GM12878 (cell line): ENCODE measurements around the gene MORC1. TPM values are rescaled to one million over a fixed set of nuclear protein-coding genes. Genes with fewer than 3 reads are reported as not detected.

Experiments used
- ASH2L ChIP-seq: fragments of 300-600, 200-600 bp; sonication (generic); IDR thresholded peaks from 2 replicates; pipeline ENCODE4 v1.6.1; 2017; ENCODE audit warnings: low read depth, mild to moderate bottlenecking, borderline replicate concordance
- ATF7 ChIP-seq: fragments of 450-650 bp; IDR thresholded peaks from 2 replicates; pipeline ENCODE4 v1.6.1; 2016; ENCODE audit warnings: low read depth, mild to moderate bottlenecking
- CHD2 ChIP-seq: IDR thresholded peaks from 2 replicates; pipeline ENCODE4 v1.6.1; 2011; ENCODE audit warnings: low read depth, low read length, improper control_type of control experiment, borderline replicate concordance
- DPF2 ChIP-seq: fragments of 450-650 bp; IDR thresholded peaks from 2 replicates; pipeline ENCODE4 v1.6.1; 2017; ENCODE audit warnings: mild to moderate bottlenecking
- GATAD2B ChIP-seq: fragments of 450-650 bp; conservative IDR thresholded peaks from 2 replicates; pipeline ENCODE4 v1.6.1; 2017; ENCODE audit warnings: low read depth, mild to moderate bottlenecking, moderate library complexity
- HDAC6 ChIP-seq: fragments of 200-600 bp; sonication (generic); IDR thresholded peaks from one replicate; pipeline ENCODE4 v1.8.0; 2017; ENCODE audit warnings: antibody characterized with exemption; ENCODE audit not compliant: unreplicated experiment
- IKZF1 ChIP-seq: fragments of 450-650 bp; conservative IDR thresholded peaks from 2 replicates; pipeline ENCODE4 v1.6.1; 2017; ENCODE audit warnings: antibody characterized with exemption, mild to moderate bottlenecking
- KDM1A ChIP-seq: fragments of 200-600 bp; sonication (generic); IDR thresholded peaks from 2 replicates; pipeline ENCODE4 v1.6.1; 2016; ENCODE audit warnings: borderline replicate concordance
- MTA2 ChIP-seq: fragments of 450-650 bp; IDR thresholded peaks from 2 replicates; pipeline ENCODE4 v1.6.1; 2016; ENCODE audit warnings: low read depth, mild to moderate bottlenecking, moderate library complexity
- NFXL1 ChIP-seq: fragments of 450-650 bp; IDR thresholded peaks from 2 replicates; pipeline ENCODE4 v1.6.1; 2017; ENCODE audit warnings: antibody characterized with exemption, mild to moderate bottlenecking, borderline replicate concordance
- NR2F1 ChIP-seq: fragments of 450-650 bp; conservative IDR thresholded peaks from 2 replicates; pipeline ENCODE4 v1.6.1; 2017; ENCODE audit warnings: mild to moderate bottlenecking
- PAX8 ChIP-seq: fragments of 450-650 bp; IDR thresholded peaks from 2 replicates; pipeline ENCODE4 v1.6.1; 2017; ENCODE audit warnings: mild to moderate bottlenecking, moderate library complexity
- RELB ChIP-seq: fragments of 450-650 bp; IDR thresholded peaks from 2 replicates; pipeline ENCODE4 v1.6.1; 2017; ENCODE audit warnings: low read depth, mild to moderate bottlenecking, moderate library complexity
- RUNX3 ChIP-seq: IDR thresholded peaks from 2 replicates; pipeline ENCODE4 v1.6.1; 2012; ENCODE audit warnings: low read length, inconsistent platforms
- SMC3 ChIP-seq: IDR thresholded peaks from 2 replicates; pipeline ENCODE4 v1.6.1; 2011; ENCODE audit warnings: low read length, improper control_type of control experiment, borderline replicate concordance
- SUPT20H ChIP-seq: IDR thresholded peaks from 2 replicates; pipeline ENCODE4 v1.6.1; 2011; ENCODE audit warnings: low read depth, mild to moderate bottlenecking, low read length, moderate library complexity, borderline replicate concordance; ENCODE audit not compliant: control insufficient read depth
- ZBTB11 ChIP-seq: fragments of 450-650 bp; formaldehyde crosslinking; IDR thresholded peaks from 2 replicates; pipeline ENCODE4 v1.5.0; 2022; ENCODE audit warnings: mild to moderate bottlenecking, missing genetic modification characterization
- polyA plus RNA-seq, 11 experiments: library from polyadenylated mRNA; depleted of rRNA in 4 of 11; unstranded in 6 of 11; stranded (reverse) in 5 of 11; fragments of >200 nt; fragmentation: Nextera tagmentation in 4 of 11; fragmentation: Illumina TruSeq in 1 of 11; extraction: Ambion mirVana in 4 of 11; extraction: Trizol in 1 of 11; gene quantifications; 1 replicate in 1 of 11; 2 replicates in 10 of 11; pipeline versions ENCODE4 v1.2.1 to v1.2.3, GENCODE V29; 2011 to 2016; ENCODE audit warnings: inconsistent platforms in 2 of 11, missing spikeins in 2 of 11, low read depth in 1 of 11
- total RNA-seq, 4 experiments: library from RNA; depleted of rRNA in 3 of 4; stranded (reverse); fragments of >200 nt in 3 of 4; fragmentation: Illumina TruSeq in 1 of 4; extraction: Trizol in 1 of 4; gene quantifications; 2 replicates each; pipeline versions ENCODE4 v1.2.1 to v1.2.3, GENCODE V29; 2013 to 2021
- TF ChIP-seq, protein P1 (sequence below): IDR thresholded peaks from 2 replicates; pipeline ENCODE4 v1.6.1; 2012; ENCODE audit warnings: improper control_type of control experiment, low read depth, low read length; ENCODE audit not compliant: insufficient replicate concordance
- TF ChIP-seq, protein P2 (sequence below): fragments of 450-650 bp; IDR thresholded peaks from 2 replicates; pipeline ENCODE4 v1.6.1; 2017; ENCODE audit warnings: borderline replicate concordance

Gene MORC1
- total and polyA plus RNA-seq, 10 of the 15 experiments (the other 5 are each of a cell fraction or from before 2014, with no cell fraction given): 0.18 TPM; not detected in 9

DNA sequence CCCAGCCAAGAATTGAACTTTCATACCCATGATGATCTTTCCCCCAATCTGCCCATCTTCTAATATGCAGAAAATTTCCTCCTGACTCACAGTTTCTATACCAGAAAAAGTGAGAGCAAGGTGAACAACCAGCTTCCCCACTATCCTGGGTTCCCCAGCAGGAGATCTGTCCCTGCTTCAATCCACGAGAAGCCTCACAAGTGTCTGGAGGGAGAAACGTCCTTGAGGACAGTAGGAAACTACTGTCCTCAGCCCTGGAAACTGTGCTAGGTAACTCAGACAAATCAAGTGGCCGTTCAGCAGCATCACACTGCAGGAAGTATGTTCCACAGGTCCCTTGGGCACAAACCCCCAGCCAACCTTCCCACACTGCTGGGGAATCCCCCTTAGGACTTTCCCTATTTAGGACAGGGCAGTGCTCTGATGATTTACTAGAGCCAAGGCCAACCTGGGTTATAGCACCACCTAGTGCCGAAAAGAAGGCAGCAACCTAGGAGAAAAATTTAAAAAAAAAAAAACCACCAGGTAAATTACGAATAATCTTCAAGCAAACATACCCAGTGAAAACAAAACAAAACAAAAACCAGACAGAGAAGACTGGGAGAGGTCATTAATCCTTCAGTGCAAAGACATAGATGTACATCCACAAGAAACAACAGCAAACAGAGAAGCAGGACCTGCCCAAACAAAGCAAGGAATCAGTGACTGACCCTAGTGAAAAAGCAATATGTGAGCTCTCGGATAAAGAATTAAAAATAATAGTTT, 36.0 kb downstream of the MORC1 start (continued):
- TF ChIP-seq, protein P1, sequence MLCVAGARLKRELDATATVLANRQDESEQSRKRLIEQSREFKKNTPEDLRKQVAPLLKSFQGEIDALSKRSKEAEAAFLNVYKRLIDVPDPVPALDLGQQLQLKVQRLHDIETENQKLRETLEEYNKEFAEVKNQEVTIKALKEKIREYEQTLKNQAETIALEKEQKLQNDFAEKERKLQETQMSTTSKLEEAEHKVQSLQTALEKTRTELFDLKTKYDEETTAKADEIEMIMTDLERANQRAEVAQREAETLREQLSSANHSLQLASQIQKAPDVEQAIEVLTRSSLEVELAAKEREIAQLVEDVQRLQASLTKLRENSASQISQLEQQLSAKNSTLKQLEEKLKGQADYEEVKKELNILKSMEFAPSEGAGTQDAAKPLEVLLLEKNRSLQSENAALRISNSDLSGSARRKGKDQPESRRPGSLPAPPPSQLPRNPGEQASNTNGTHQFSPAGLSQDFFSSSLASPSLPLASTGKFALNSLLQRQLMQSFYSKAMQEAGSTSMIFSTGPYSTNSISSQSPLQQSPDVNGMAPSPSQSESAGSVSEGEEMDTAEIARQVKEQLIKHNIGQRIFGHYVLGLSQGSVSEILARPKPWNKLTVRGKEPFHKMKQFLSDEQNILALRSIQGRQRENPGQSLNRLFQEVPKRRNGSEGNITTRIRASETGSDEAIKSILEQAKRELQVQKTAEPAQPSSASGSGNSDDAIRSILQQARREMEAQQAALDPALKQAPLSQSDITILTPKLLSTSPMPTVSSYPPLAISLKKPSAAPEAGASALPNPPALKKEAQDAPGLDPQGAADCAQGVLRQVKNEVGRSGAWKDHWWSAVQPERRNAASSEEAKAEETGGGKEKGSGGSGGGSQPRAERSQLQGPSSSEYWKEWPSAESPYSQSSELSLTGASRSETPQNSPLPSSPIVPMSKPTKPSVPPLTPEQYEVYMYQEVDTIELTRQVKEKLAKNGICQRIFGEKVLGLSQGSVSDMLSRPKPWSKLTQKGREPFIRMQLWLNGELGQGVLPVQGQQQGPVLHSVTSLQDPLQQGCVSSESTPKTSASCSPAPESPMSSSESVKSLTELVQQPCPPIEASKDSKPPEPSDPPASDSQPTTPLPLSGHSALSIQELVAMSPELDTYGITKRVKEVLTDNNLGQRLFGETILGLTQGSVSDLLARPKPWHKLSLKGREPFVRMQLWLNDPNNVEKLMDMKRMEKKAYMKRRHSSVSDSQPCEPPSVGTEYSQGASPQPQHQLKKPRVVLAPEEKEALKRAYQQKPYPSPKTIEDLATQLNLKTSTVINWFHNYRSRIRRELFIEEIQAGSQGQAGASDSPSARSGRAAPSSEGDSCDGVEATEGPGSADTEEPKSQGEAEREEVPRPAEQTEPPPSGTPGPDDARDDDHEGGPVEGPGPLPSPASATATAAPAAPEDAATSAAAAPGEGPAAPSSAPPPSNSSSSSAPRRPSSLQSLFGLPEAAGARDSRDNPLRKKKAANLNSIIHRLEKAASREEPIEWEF: peak; percentile 82
- TF ChIP-seq ZBTB11: no peak
- TF ChIP-seq KDM1A: no peak
- TF ChIP-seq RELB: peak; percentile 94
- TF ChIP-seq SUPT20H: no peak
- TF ChIP-seq MTA2: peak; percentile 65
- TF ChIP-seq, protein P2, sequence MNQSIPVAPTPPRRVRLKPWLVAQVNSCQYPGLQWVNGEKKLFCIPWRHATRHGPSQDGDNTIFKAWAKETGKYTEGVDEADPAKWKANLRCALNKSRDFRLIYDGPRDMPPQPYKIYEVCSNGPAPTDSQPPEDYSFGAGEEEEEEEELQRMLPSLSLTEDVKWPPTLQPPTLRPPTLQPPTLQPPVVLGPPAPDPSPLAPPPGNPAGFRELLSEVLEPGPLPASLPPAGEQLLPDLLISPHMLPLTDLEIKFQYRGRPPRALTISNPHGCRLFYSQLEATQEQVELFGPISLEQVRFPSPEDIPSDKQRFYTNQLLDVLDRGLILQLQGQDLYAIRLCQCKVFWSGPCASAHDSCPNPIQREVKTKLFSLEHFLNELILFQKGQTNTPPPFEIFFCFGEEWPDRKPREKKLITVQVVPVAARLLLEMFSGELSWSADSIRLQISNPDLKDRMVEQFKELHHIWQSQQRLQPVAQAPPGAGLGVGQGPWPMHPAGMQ: no peak
- peak; percentile 90 for TF ChIP-seq SMC3
- peak; percentile 81; the same call in 1 of the 2 replicates for TF ChIP-seq GATAD2B
- TF ChIP-seq DPF2: peak; percentile 75
- peak; percentile 95 for TF ChIP-seq IKZF1
- peak; percentile 70 for TF ChIP-seq RUNX3
- TF ChIP-seq ASH2L: no peak
- TF ChIP-seq PAX8: no peak
- TF ChIP-seq HDAC6: no peak
- 0 out of 2 replicates have a peak, but pooled peaks have one; percentile 30 for TF ChIP-seq NR2F1
- peak; percentile 19; the same call in 1 of the 2 replicates for TF ChIP-seq ATF7
- no peak for TF ChIP-seq NFXL1
- no peak for TF ChIP-seq CHD2
